ENCODE data around the gene WDR20. TPM values are rescaled to one million over a fixed set of nuclear protein-coding genes. Genes with fewer than 3 reads are reported as not detected.

WDR20 gene
- total RNA-seq, 1 experiment from 2014 or later: 16.9 TPM

GRCh38 chr14:102256716-102257115, 117.0 kb downstream of the WDR20 start:
- Histone ChIP-seq H3K4me2 (ENCODE audit: low read depth, low read length, poor library complexity, severe bottlenecking) (no peak overlapping the region), H2AFZ (ENCODE audit: low read length) (no peak overlapping the region), H3K79me2 (ENCODE audit: low read length) (no peaks in the 10 kb centered on the region), H4K20me1 (ENCODE audit: insufficient read depth, low read depth, low read length) (no peaks in the 10 kb centered on the region), H3K9me3 (ENCODE audit: low read length) (no peaks in the 10 kb centered on the region), H3K27me3 (ENCODE audit: low read length) (no peaks in the 10 kb centered on the region), H3K27ac (ENCODE audit: low read length) (no peak overlapping the region), H3K4me1 (ENCODE audit: low read length) (no peaks in the 10 kb centered on the region), H3K9ac (ENCODE audit: low read length) (no peak overlapping the region), H3K9me2 (replicated peaks; ENCODE audit: insufficient read depth, low read length) (no peaks in the 10 kb centered on the region), H3K36me3 (ENCODE audit: insufficient read depth, low read length) (no peaks in the 10 kb centered on the region), H3K4me3 (ENCODE audit: low read length) (no peak overlapping the region)
- DNase-seq: no peak

- H3K4me2 ChIP-seq (ENCODE audit: low read depth, low read length, poor library complexity, severe bottlenecking): no peak overlapping the region
- no peaks in the 10 kb centered on the region for H3K79me2 ChIP-seq (ENCODE audit: low read length)
- H3K36me3 ChIP-seq (ENCODE audit: insufficient read depth, low read length): no peaks in the 10 kb centered on the region
- no peak overlapping the region for H3K27ac ChIP-seq (ENCODE audit: low read length)
- no peaks in the 10 kb centered on the region for H3K4me1 ChIP-seq (ENCODE audit: low read length)
- H2AFZ ChIP-seq (ENCODE audit: low read length): no peak overlapping the region
- no peak overlapping the region for H3K4me3 ChIP-seq (ENCODE audit: low read length)
- no peak overlapping the region for H3K9ac ChIP-seq (ENCODE audit: low read length)
- no peaks in the 10 kb centered on the region for H4K20me1 ChIP-seq (ENCODE audit: insufficient read depth, low read depth, low read length)
- no peaks in the 10 kb centered on the region for H3K9me2 ChIP-seq (replicated peaks; ENCODE audit: insufficient read depth, low read length)
- no peak for DNase-seq
- H3K27me3 ChIP-seq (ENCODE audit: low read length): no peaks in the 10 kb centered on the region
- H3K9me3 ChIP-seq (ENCODE audit: low read length): no peaks in the 10 kb centered on the region
Observed at GRCh38 chr14:102258136-102258535, 118.4 kb downstream of the WDR20 start.

Other genes starting within 250 kb of the WDR20 start
- 240 and 340 TPM in 2 replicates for gene DYNC1H1, start 175.3 kb upstream of the WDR20 start, total RNA-seq (2014; rRNA removed; shearing (Covaris generic); ENCODE audit: low replicate concordance)
- 354 and 505 TPM in 2 replicates for gene HSP90AA1, start 52.9 kb upstream of the WDR20 start, total RNA-seq (2014; rRNA removed; shearing (Covaris generic); ENCODE audit: low replicate concordance)
- 4.4 and 12.3 TPM in 2 replicates for gene MOK, start 165.3 kb downstream of the WDR20 start, total RNA-seq (2014; rRNA removed; shearing (Covaris generic); ENCODE audit: low replicate concordance)
- gene ZNF839, start 179.8 kb downstream of the WDR20 start, total RNA-seq (2014; rRNA removed; shearing (Covaris generic); ENCODE audit: low replicate concordance): 14.3 and 36.6 TPM in 2 replicates
- gene CINP, start 223.0 kb downstream of the WDR20 start, total RNA-seq (2014; rRNA removed; shearing (Covaris generic); ENCODE audit: low replicate concordance): 37.9 and 44.4 TPM in 2 replicates
- gene TECPR2, start 223.0 kb downstream of the WDR20 start, total RNA-seq (2014; rRNA removed; shearing (Covaris generic); ENCODE audit: low replicate concordance): 10.3 and 11.8 TPM in 2 replicates

Data from Karpas-422 (cell line).